Liver (tissue), 9 donors: ENCODE data around the gene FUOM. TPM values are rescaled to one million over a fixed set of nuclear protein-coding genes. Genes with fewer than 3 reads are reported as not detected.

Source experiments
- DNase-seq: peaks from one replicate; pipeline ENCODE4 v3.0.0-alpha.2; 2017; ENCODE audit warnings: low spot score
- H3K27ac ChIP-seq, 2 donors: one replicate each; pipeline ENCODE4 v1.7.0; 2013; ENCODE audit warnings: inconsistent platforms in 2 of 2, low read length in 2 of 2, control low read depth in 1 of 2, low read depth in 1 of 2, mild to moderate bottlenecking in 1 of 2
- H3K27me3 ChIP-seq, 4 donors: one replicate each; pipeline versions ENCODE4 v1.6.1 to v1.7.0; 2013; ENCODE audit warnings: low read length in 3 of 4, inconsistent platforms in 1 of 4, mild to moderate bottlenecking in 1 of 4, moderate library complexity in 1 of 4; ENCODE audit not compliant: control insufficient read depth in 4 of 4, insufficient read depth in 4 of 4
- H3K36me3 ChIP-seq, 4 donors: one replicate each; pipeline versions ENCODE4 v1.6.1 to v1.7.0; 2013; ENCODE audit warnings: low read length in 3 of 4, mild to moderate bottlenecking in 3 of 4, low read depth in 1 of 4, moderate library complexity in 1 of 4; ENCODE audit not compliant: control insufficient read depth in 4 of 4, insufficient read depth in 3 of 4
- H3K4me1 ChIP-seq, 4 donors: one replicate each; pipeline versions ENCODE4 v1.6.1 to v1.7.0; 2013; ENCODE audit warnings: low read length in 3 of 4, mild to moderate bottlenecking in 3 of 4, moderate library complexity in 1 of 4; ENCODE audit not compliant: control insufficient read depth in 4 of 4, insufficient read depth in 4 of 4
- H3K4me3 ChIP-seq, 3 donors: one replicate each; pipeline versions ENCODE4 v1.6.1 to v1.7.0; 2013; ENCODE audit warnings: low read length in 3 of 3, control low read depth in 1 of 3, low read depth in 1 of 3, mild to moderate bottlenecking in 1 of 3
- H3K9ac ChIP-seq, 2 donors: one replicate each; pipeline ENCODE4 v1.7.0; 2013; ENCODE audit warnings: low read length in 2 of 2, mild to moderate bottlenecking in 2 of 2, moderate library complexity in 2 of 2, control low read depth in 1 of 2, low read depth in 1 of 2
- H3K9me3 ChIP-seq, 4 donors: one replicate each; pipeline versions ENCODE4 v1.6.1 to v1.7.0; 2013; ENCODE audit warnings: low read length in 3 of 4; ENCODE audit not compliant: control insufficient read depth in 4 of 4
- CTCF ChIP-seq: fragments of 150-350 bp; IDR thresholded peaks from 2 replicates; pipeline ENCODE4 v1.5.1; 2017; ENCODE audit warnings: improper control_type of control experiment, low read depth, low read length; ENCODE audit not compliant: missing input control
- FOXA1 ChIP-seq: IDR thresholded peaks from 2 replicates; pipeline ENCODE4 v1.6.1; 2016; ENCODE audit warnings: antibody characterized with exemption
- FOXA2 ChIP-seq: IDR thresholded peaks from 2 replicates; pipeline ENCODE4 v1.6.1; 2016; ENCODE audit warnings: antibody characterized with exemption
- JUND ChIP-seq, 2 donors: IDR thresholded peaks; 2 replicates each; pipeline ENCODE4 v1.6.1; 2016; ENCODE audit warnings: antibody characterized with exemption in 2 of 2
- MAX ChIP-seq: IDR thresholded peaks from 2 replicates; pipeline ENCODE4 v1.6.1; 2016; ENCODE audit warnings: antibody characterized with exemption
- NR2F2 ChIP-seq: IDR thresholded peaks from 2 replicates; pipeline ENCODE4 v1.6.1; 2016; ENCODE audit warnings: antibody characterized with exemption
- RAD21 ChIP-seq, 2 donors: IDR thresholded peaks; 2 replicates each; pipeline ENCODE4 v1.6.1; 2016; ENCODE audit warnings: antibody characterized with exemption in 2 of 2, mild to moderate bottlenecking in 2 of 2
- REST ChIP-seq: IDR thresholded peaks from 2 replicates; pipeline ENCODE4 v1.6.1; 2016; ENCODE audit warnings: antibody characterized with exemption, mild to moderate bottlenecking
- RXRA ChIP-seq, 2 donors: IDR thresholded peaks; 2 replicates each; pipeline ENCODE4 v1.6.1; 2017 to 2018; ENCODE audit warnings: antibody characterized with exemption in 2 of 2, mild to moderate bottlenecking in 1 of 2
- TAF1 ChIP-seq: conservative IDR thresholded peaks from 2 replicates; pipeline ENCODE4 v1.6.1; 2016; ENCODE audit warnings: antibody characterized with exemption, mild to moderate bottlenecking
- YY1 ChIP-seq: IDR thresholded peaks from 2 replicates; pipeline ENCODE4 v1.6.1; 2016; ENCODE audit warnings: antibody characterized with exemption, mild to moderate bottlenecking
- ZBTB33 ChIP-seq: IDR thresholded peaks from 2 replicates; pipeline ENCODE4 v1.6.1; 2016; ENCODE audit warnings: antibody characterized with exemption
- WGBS: extraction: QIAGEN DNeasy Blood & Tissue Kit; methylation state at CpG from one replicate; pipeline ENCODE4 v1.1.7; 2013; 5-methylcytosine and 5-hydroxymethylcytosine counted together
- polyA plus RNA-seq, 2 donors: library from polyadenylated mRNA; stranded (reverse) in 1 of 2; unstranded in 1 of 2; fragments of 200-250 nt in 1 of 2; fragments of >200 nt in 1 of 2; fragmentation: Nextera tagmentation in 1 of 2; extraction: Ambion mirVana in 1 of 2; gene quantifications; one replicate each; pipeline versions ENCODE4 v1.2.1 to v1.2.3, GENCODE V29; 2013 to 2015
- total RNA-seq, 2 donors: library from RNA; depleted of rRNA; stranded (reverse); fragments of >200 nt; gene quantifications; one replicate each; pipeline ENCODE4 v1.2.3, GENCODE V29; 2014
- donor health status: healthy.
- donor health status: healthy.
- donor health status: healthy.
- donor health status: healthy.
- donor health status: healthy.

The FUOM gene
- total and polyA plus RNA-seq, 4 donors = 24.3 to 194 (median 96.0) TPM

- TF ChIP-seq RAD21 (IDR thresholded peaks at IDR 0.05) (no peak), NR2F2 (no peak), RXRA (IDR thresholded peaks at IDR 0.05) (no peak), CTCF (no peak)
These were observed 45.6 kb downstream of the FUOM start (continued) for GRCh38 chr10:133312016-133312768.

GRCh38 chr10:133311570-133311969 is 46.2 kb downstream of the FUOM start:
- Histone ChIP-seq H3K9me3 (no peaks in the 10 kb centered on the region), H3K27ac (no peak overlapping the region), H3K9ac (no peak overlapping the region), H3K4me1 (peaks cover 2 to 32% (median 27%) of the 10 kb centered on the region in 4 donors), H3K27me3 (no peaks in the 10 kb centered on the region), H3K4me3 (no peak overlapping the region), H3K36me3 (peaks cover 0 to 21% (median 10%) of the 10 kb centered on the region in 4 donors)
- WGBS = 95% methylated on average over 10 of the region's 10 CpGs
- no peak for DNase-seq
- TF ChIP-seq ZBTB33 (no peak), RXRA (IDR thresholded peaks at IDR 0.05) (no peak), YY1 (no peak), TAF1 (no peak), FOXA2 (no peak), NR2F2 (no peak), FOXA1 (no peak)

- TF ChIP-seq RAD21 (IDR thresholded peaks at IDR 0.05) (no peak), RXRA (IDR thresholded peaks at IDR 0.05) (no peak), MAX (no peak), TAF1 (no peak), JUND (IDR thresholded peaks at IDR 0.05) (no peak), ZBTB33 (no peak), YY1 (no peak), CTCF (no peak), REST (no peak)
- Histone ChIP-seq H3K9me3 (no peaks in the 10 kb centered on the region), H3K27ac (peak overlapping the region in 1 of 2 donors; percentile 91), H3K9ac (no peak overlapping the region), H3K4me3 (no peak overlapping the region), H3K4me1 (peaks cover 2 to 32% (median 27%) of the 10 kb centered on the region in 4 donors), H3K36me3 (peaks cover 0 to 21% (median 10%) of the 10 kb centered on the region in 4 donors), H3K27me3 (no peaks in the 10 kb centered on the region)
- 97% methylated on average over 8 of the region's 8 CpGs for WGBS
- no peak for DNase-seq
These were observed 47.0 kb downstream of the FUOM start for GRCh38 chr10:133310789-133311188.
